Liver (tissue), 3 donors: ENCODE data around the gene NRG3.

Experiments used
- EGR1 ChIP-seq, 2 donors: IDR thresholded peaks; 2 replicates each; pipeline ENCODE4 v1.6.1; 2016 to 2018; ENCODE audit warnings: antibody characterized with exemption in 2 of 2, low read depth in 2 of 2
- FOXA1 ChIP-seq: IDR thresholded peaks from 2 replicates; pipeline ENCODE4 v1.6.1; 2016; ENCODE audit warnings: antibody characterized with exemption
- JUND ChIP-seq, 2 donors: IDR thresholded peaks; 2 replicates each; pipeline ENCODE4 v1.6.1; 2016; ENCODE audit warnings: antibody characterized with exemption in 2 of 2
- RAD21 ChIP-seq, 2 donors: IDR thresholded peaks; 2 replicates each; pipeline ENCODE4 v1.6.1; 2016; ENCODE audit warnings: antibody characterized with exemption in 2 of 2, mild to moderate bottlenecking in 2 of 2
- SP1 ChIP-seq: IDR thresholded peaks from 2 replicates; pipeline ENCODE4 v1.6.1; 2018; ENCODE audit warnings: antibody characterized with exemption, mild to moderate bottlenecking
- TAF1 ChIP-seq: conservative IDR thresholded peaks from 2 replicates; pipeline ENCODE4 v1.6.1; 2016; ENCODE audit warnings: antibody characterized with exemption, mild to moderate bottlenecking
- YY1 ChIP-seq: IDR thresholded peaks from 2 replicates; pipeline ENCODE4 v1.6.1; 2016; ENCODE audit warnings: antibody characterized with exemption, mild to moderate bottlenecking
- TF ChIP-seq, protein P1 (sequence below): fragments of 150-350 bp; IDR thresholded peaks from 2 replicates; pipeline ENCODE4 v1.5.1; 2017; ENCODE audit warnings: improper control_type of control experiment, low read depth, low read length; ENCODE audit not compliant: missing input control
- TF ChIP-seq, protein P2 (sequence below): IDR thresholded peaks from 2 replicates; pipeline ENCODE4 v1.6.1; 2016; ENCODE audit warnings: antibody characterized with exemption, mild to moderate bottlenecking
- donor health status: healthy.
- donor health status: healthy.

- TF ChIP-seq, protein P1, sequence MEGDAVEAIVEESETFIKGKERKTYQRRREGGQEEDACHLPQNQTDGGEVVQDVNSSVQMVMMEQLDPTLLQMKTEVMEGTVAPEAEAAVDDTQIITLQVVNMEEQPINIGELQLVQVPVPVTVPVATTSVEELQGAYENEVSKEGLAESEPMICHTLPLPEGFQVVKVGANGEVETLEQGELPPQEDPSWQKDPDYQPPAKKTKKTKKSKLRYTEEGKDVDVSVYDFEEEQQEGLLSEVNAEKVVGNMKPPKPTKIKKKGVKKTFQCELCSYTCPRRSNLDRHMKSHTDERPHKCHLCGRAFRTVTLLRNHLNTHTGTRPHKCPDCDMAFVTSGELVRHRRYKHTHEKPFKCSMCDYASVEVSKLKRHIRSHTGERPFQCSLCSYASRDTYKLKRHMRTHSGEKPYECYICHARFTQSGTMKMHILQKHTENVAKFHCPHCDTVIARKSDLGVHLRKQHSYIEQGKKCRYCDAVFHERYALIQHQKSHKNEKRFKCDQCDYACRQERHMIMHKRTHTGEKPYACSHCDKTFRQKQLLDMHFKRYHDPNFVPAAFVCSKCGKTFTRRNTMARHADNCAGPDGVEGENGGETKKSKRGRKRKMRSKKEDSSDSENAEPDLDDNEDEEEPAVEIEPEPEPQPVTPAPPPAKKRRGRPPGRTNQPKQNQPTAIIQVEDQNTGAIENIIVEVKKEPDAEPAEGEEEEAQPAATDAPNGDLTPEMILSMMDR = no peak
- TF ChIP-seq EGR1 (IDR thresholded peaks at IDR 0.05; ENCODE audit: low read depth in 2 of 2) (no peak), SP1 (no peak), FOXA1 (no peak), TAF1 (no peak), RAD21 (IDR thresholded peaks at IDR 0.05) (no peak), JUND (IDR thresholded peaks at IDR 0.05) (no peak), YY1 (no peak)
- TF ChIP-seq, protein P2, sequence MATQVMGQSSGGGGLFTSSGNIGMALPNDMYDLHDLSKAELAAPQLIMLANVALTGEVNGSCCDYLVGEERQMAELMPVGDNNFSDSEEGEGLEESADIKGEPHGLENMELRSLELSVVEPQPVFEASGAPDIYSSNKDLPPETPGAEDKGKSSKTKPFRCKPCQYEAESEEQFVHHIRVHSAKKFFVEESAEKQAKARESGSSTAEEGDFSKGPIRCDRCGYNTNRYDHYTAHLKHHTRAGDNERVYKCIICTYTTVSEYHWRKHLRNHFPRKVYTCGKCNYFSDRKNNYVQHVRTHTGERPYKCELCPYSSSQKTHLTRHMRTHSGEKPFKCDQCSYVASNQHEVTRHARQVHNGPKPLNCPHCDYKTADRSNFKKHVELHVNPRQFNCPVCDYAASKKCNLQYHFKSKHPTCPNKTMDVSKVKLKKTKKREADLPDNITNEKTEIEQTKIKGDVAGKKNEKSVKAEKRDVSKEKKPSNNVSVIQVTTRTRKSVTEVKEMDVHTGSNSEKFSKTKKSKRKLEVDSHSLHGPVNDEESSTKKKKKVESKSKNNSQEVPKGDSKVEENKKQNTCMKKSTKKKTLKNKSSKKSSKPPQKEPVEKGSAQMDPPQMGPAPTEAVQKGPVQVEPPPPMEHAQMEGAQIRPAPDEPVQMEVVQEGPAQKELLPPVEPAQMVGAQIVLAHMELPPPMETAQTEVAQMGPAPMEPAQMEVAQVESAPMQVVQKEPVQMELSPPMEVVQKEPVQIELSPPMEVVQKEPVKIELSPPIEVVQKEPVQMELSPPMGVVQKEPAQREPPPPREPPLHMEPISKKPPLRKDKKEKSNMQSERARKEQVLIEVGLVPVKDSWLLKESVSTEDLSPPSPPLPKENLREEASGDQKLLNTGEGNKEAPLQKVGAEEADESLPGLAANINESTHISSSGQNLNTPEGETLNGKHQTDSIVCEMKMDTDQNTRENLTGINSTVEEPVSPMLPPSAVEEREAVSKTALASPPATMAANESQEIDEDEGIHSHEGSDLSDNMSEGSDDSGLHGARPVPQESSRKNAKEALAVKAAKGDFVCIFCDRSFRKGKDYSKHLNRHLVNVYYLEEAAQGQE = no peak
These were observed 338.8 kb downstream of the NRG3 start for GRCh38 chr10:82213784-82214183.
